Ovary (tissue), 9 donors: ENCODE results near the gene GJD4. TPM values are rescaled to one million over a fixed set of nuclear protein-coding genes. Genes with fewer than 3 reads are reported as not detected.

ENCODE experiments used
- DNase-seq, 5 donors: peaks; one replicate each; pipeline ENCODE4 v3.0.0-alpha.2; 2019 to 2020
- H3K27ac ChIP-seq, 2 donors: fragments of 200-600 bp; one replicate each; pipeline versions ENCODE4 v1.5.1 to v1.8.0; 2019 to 2022
- H3K27me3 ChIP-seq: fragments of 200-600 bp; one replicate; pipeline ENCODE4 v1.8.0; 2022
- H3K36me3 ChIP-seq: fragments of 200-600 bp; sonication (generic); one replicate; pipeline ENCODE4 v1.5.1; 2019
- H3K4me1 ChIP-seq: one replicate; pipeline ENCODE4 v1.8.1; 2013; ENCODE audit warnings: mild to moderate bottlenecking, moderate library complexity; ENCODE audit not compliant: insufficient read depth
- H3K4me3 ChIP-seq: fragments of 200-600 bp; sonication (generic); one replicate; pipeline ENCODE4 v1.5.1; 2017
- H3K9me3 ChIP-seq, 2 donors: fragments of 200-600 bp in 1 of 2; sonication (generic) in 1 of 2; one replicate each; pipeline versions ENCODE4 v1.5.1 to v1.8.1; 2013 to 2019; ENCODE audit warnings: mild to moderate bottlenecking in 1 of 2, moderate library complexity in 1 of 2
- EP300 ChIP-seq: sonication (generic); formaldehyde crosslinking; IDR thresholded peaks from one replicate; pipeline ENCODE4 v1.6.1; 2017; ENCODE audit warnings: antibody characterized with exemption
- POLR2A ChIP-seq: fragments of 450-650 bp; IDR thresholded peaks from one replicate; pipeline ENCODE4 v1.6.1; 2017; ENCODE audit warnings: antibody characterized with exemption, mild to moderate bottlenecking, moderate library complexity
- WGBS, 3 donors: extraction: QIAGEN DNeasy Blood & Tissue Kit in 1 of 3; methylation state at CpG; one replicate each; pipeline versions ENCODE4 v1.1.5 to v1.1.7; 2013 to 2017; 5-methylcytosine and 5-hydroxymethylcytosine counted together
- intact Hi-C, 4 donors: fragments of 100-400 bp; cut with DNase I; formaldehyde crosslinking; loops; one replicate each; pipeline versions ENCODE4 v1.11.0 to v1.15.1; 2022 to 2023
- polyA plus RNA-seq, 2 donors: library from polyadenylated mRNA; stranded (reverse); fragments of 200-250 nt in 1 of 2; fragments of 350-450 nt in 1 of 2; fragmentation: Illumina TruSeq in 1 of 2; extraction: RNeasy Lipid Tissue Mini Kit (QIAGEN cat#74804) in 1 of 2; gene quantifications; one replicate each; pipeline ENCODE4 v1.2.3, GENCODE V29; 2013 to 2014
- total RNA-seq, 7 donors: library from RNA; depleted of rRNA in 2 of 7; stranded (reverse); fragments of >200 nt in 2 of 7; fragmentation: NEBNext Ultra II Directional in 3 of 7; extraction: Animal tissue kit (Norgen Biotek cat#: 25700) in 3 of 7; gene quantifications; one replicate each; pipeline versions ENCODE4 v1.1.0 to v1.2.4, GENCODE V29; 2016 to 2023
- TF ChIP-seq, protein P1 (sequence below), 3 donors: fragments of 450-650 bp in 2 of 3; fragments of 200-600 bp in 1 of 3; IDR thresholded peaks; one replicate each; pipeline versions ENCODE4 v1.5.1 to v1.8.0; 2016 to 2022; ENCODE audit warnings: antibody characterized with exemption in 3 of 3, mild to moderate bottlenecking in 1 of 3
- donor health status: DM: no; HTN: no; CAD: no; lungs with moderate emphysema.
- donor health status: DM: no; HTN: no; CAD: no.
- donor health status: Bipolar disorder and iron deficiency.
- donor health status: DM: yes; HTN: yes; CAD: no.
- donor health status: DM: no; HTN: no; CAD: no.
- donor health status: DM: yes; HTN: yes; CAD: no.

Gene GJD4
- total and polyA plus RNA-seq, 9 donors = not detected

DNA sequence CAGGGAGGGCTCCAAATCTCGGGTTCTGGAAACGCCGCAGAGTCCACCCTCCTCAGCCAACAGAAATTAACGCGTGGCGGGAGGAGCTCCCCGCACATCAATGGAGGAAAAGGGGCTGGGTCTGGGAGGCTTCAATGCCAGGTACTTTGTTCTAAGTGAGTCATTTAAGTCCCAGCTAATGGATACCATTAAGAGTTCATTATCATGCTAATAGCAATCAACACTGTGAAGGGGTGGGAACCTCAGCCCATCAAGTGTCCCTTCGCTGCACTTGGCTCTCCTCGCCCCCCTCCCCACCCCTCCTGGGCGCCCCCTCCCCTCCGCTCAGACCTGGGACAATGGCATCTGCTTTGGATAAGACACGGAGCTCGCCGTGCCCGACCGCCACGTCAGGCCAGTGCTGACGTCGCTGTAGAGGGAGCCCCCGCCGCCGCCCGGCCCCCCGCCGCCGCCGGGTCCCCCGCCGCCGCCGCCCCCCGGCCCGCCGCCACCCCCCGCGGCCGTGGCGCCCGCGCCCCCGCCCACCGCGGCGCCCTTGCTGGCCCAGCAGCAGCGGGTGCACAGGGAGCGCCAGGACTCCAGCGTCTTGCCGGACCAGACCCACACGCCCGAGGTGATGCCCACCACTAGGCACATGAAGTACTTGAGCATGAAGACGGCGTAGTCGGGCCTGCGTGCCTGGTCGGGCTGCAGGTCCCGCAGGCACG lies 34.0 kb downstream of the GJD4 start:
- TF ChIP-seq, protein P1, sequence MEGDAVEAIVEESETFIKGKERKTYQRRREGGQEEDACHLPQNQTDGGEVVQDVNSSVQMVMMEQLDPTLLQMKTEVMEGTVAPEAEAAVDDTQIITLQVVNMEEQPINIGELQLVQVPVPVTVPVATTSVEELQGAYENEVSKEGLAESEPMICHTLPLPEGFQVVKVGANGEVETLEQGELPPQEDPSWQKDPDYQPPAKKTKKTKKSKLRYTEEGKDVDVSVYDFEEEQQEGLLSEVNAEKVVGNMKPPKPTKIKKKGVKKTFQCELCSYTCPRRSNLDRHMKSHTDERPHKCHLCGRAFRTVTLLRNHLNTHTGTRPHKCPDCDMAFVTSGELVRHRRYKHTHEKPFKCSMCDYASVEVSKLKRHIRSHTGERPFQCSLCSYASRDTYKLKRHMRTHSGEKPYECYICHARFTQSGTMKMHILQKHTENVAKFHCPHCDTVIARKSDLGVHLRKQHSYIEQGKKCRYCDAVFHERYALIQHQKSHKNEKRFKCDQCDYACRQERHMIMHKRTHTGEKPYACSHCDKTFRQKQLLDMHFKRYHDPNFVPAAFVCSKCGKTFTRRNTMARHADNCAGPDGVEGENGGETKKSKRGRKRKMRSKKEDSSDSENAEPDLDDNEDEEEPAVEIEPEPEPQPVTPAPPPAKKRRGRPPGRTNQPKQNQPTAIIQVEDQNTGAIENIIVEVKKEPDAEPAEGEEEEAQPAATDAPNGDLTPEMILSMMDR (IDR thresholded peaks at IDR 0.05) = no peak
- TF ChIP-seq EP300 = no peak
- no peak for TF ChIP-seq POLR2A
- Histone ChIP-seq H3K4me3 (no peak overlapping the region), H3K4me1 (peaks cover 9% of the 10 kb centered on the region), H3K9me3 (no peaks in the 10 kb centered on the region), H3K27me3 (no peaks in the 10 kb centered on the region), H3K36me3 (no peaks in the 10 kb centered on the region), H3K27ac (no peak overlapping the region)
- intact Hi-C loops = loop anchor here in 3 of 4 donors (5.0 to 10.0 kb wide), 3 partner anchors 514 to 1138 kb away; partner anchors contain the start of gene CREM (in 1 of the 3)
- no peak for DNase-seq
- WGBS, 3 donors = 29 to 63% (median 52%) methylated on average over 22 to 57 of the region's 57 CpGs

DNA sequence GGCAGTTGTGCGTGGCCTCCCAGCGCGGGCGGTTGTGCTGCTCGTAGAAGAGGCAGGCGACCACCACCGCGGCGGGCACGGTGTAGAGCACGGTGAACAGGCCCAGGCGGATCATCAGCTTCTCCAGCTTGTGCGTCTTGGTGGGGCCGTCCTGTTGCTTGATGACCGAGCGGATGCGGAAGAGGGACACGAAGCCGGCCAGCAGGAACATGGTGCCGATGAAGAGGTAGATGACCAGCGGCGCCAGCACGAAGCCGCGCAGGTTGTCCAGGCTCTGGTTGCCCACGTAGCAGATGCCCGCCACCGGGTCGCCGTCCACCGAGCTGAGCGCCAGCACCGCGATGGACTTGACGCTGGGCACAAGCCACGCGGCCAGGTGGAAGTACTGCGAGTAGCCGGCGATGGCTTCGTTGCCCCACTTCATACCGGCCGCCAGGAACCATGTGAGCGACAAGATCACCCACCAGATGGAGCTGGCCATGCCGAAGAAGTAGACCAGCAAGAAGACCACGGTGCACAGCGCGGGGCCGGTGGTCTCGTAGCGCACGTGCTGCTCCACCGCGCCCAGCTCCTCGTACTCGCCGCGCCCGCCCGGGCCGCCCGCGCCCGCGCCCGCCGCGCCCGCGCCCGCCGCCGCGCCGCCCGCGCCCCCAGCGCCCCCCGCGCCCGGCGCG lies 34.7 kb downstream of the GJD4 start:
- 10 to 20% (median 20%) methylated on average over 49 to 81 of the region's 83 CpGs for WGBS, 3 donors

DNA sequence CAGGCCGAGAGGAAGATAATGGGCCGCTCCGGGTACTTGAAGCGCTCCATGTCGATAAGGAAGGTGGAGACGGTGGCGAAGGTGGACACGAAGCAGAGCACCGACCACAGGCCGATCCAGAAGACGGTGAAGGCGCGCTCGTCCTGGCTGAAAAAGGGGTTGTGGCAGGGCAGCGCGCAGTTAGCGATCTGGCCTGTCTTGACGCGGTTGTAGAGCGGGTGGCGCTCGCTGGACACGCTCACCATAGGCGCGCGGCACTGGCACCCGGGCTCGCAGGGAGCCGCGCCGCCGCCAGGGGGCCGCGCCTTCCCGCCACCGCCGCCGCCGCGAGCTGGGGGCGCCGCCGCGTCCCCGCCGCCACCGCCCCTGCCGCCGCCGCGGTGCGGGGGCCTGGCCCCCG lies 35.3 kb downstream of the GJD4 start:
- no peak for TF ChIP-seq POLR2A
- TF ChIP-seq, protein P1 (IDR thresholded peaks at IDR 0.05) = peak in 1 of 3 donors; percentile 39
- H3K9me3 ChIP-seq = no peaks in the 10 kb centered on the region
- DNase-seq = peak; percentile 20 to 65 (median 54)
- intact Hi-C loops = no loop called here
- peak overlapping the region; percentile 37 for H3K4me3 ChIP-seq
- 1 to 2% (median 2%) methylated on average over 42 to 53 of the region's 53 CpGs for WGBS, 3 donors
- H3K27me3 ChIP-seq = no peaks in the 10 kb centered on the region
- peaks cover 9% of the 10 kb centered on the region for H3K4me1 ChIP-seq
- H3K36me3 ChIP-seq = no peaks in the 10 kb centered on the region
- H3K27ac ChIP-seq = no peak overlapping the region

More for the DNA sequence above, 34.7 kb downstream of the GJD4 start:
- TF ChIP-seq, protein P1 (IDR thresholded peaks at IDR 0.05) = no peak
- TF ChIP-seq EP300 (no peak), POLR2A (no peak)
- H3K4me1 ChIP-seq = peaks cover 9% of the 10 kb centered on the region
- H3K4me3 ChIP-seq = peak overlapping the region; percentile 37
- H3K9me3 ChIP-seq = no peaks in the 10 kb centered on the region
- H3K27me3 ChIP-seq = no peaks in the 10 kb centered on the region
- intact Hi-C loops = loop anchor here in 3 of 4 donors (5.0 to 10.0 kb wide), 3 partner anchors 515 to 1137 kb away; partner anchors contain the start of gene CREM (in 1 of the 3)
- no peaks in the 10 kb centered on the region for H3K36me3 ChIP-seq
- no peak overlapping the region for H3K27ac ChIP-seq
- peak; percentile 11 to 42 (median 29) for DNase-seq

DNA sequence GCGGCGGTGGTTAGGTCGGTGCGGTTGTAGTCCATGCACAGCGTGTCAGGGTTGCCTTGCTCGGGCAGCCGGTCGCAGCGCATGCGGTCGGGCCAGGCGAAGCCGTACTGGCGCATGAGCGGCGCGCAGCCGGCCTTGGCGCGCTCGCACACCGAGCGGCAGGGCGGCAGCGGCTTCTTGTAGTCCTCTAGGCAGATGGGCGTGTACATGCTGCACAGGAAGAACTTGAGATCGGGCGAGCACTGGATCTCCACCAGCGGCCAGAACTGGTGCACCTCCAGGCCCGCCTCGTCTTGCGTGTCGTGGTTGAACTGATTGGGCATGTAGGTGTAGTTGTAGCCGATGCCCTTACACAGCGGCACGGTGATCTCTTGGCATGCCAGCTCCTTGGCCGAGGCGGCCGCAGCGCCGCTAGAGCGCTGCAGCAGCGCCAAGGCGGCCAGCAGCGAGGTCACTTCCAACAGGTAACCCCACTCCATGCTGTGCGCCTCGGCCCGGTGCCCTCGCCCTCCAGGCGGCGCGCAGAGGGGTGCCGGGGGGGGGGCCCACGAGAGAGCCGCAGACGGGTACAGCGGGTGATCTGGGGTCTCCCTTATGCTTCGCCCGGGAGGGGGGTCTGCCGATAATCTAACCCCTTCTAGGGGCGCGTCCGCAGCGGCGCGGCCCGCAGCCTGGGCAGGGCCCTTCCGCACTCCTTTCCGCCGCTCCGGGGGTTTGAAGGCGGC lies 36.0 kb downstream of the GJD4 start:
- intact Hi-C loops = no loop called here
- H3K9me3 ChIP-seq = no peaks in the 10 kb centered on the region
- 0 to 1% (median 1%) methylated on average over 25 to 72 of the region's 72 CpGs for WGBS, 3 donors
- DNase-seq = peak; percentile 42 to 76 (median 55)
- H3K4me1 ChIP-seq = peaks cover 9% of the 10 kb centered on the region
- H3K27me3 ChIP-seq = no peaks in the 10 kb centered on the region
- H3K36me3 ChIP-seq = no peaks in the 10 kb centered on the region
- peak overlapping the region; percentile 57 for H3K4me3 ChIP-seq
- H3K27ac ChIP-seq = peak overlapping the region; percentile 45 to 71
- TF ChIP-seq POLR2A (no peak), EP300 (no peak)
- TF ChIP-seq, protein P1 (IDR thresholded peaks at IDR 0.05) = no peak
